Measurements from ENCODE around the gene SNHG17.

Gene SNHG17

DNA sequence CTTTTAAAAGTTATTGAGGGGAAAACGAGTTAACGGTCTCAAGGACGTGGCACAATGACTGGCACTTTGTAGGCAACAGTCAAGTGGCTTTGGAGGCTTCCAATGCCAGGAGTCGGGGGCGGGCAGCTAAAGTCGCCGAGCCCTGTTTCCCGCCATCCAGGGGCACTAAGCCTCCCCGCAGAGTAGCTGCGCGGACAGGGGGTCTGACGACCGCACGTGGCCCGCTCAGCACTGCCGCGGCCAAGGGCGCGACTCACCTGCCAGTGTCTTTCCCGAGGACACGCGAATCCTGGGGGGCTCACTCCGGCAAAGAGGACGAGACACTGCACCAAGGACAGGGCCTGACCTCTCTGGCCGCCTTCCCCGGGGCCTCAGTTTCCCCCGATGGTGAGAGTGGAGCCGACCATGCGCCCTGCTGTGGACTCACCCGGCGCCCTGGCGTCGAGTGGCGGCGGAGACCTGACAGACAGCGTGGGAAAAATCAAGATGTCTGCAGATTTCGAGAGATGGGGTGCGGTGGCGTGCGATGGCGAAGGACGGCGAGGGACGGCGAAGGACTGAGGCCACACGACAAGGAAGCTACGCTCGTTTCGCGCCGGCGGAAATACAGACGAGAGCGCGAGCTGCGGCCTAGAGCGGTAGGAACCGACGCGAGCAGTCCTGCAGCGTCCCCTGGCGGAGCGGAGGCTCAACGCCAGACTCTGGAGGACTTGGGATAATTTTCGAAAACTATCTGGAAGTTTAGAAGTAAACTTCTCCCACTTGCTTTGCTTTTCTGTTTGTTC, at the start of gene SNHG17:
Gene SNHG17 (minus strand): TSS at position 559 of the 785 bp plus-strand sequence.
- 0 out of 2 replicates have a peak, but pooled peaks have one; percentile 18 for TF ChIP-seq GATA2 (IDR thresholded peaks at IDR 0.05; ENCODE audit: low read depth, low read length)
- TF ChIP-seq GATA3 (IDR thresholded peaks at IDR 0.05; ENCODE audit: low read depth, low read length) = no peak

DNA sequence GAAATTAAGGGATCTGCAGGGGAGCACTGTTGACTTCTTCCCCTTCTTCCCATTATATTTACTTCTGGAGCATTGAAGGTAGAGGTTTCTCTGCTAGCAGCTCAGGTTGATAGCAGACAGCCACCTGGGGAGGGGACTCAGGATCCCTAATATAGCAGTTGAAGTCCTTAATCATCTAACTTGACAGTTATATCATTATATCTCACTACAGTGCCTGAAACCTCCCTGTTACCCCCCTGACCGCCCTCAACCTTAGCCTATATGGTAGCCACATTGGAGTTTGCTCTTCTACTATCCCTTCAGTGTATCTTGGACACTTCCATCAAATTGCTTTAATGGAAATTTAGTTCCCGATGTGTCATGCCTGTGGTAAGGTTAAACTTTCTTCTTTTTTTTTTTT, 44.5 kb upstream of the SNHG17 start:
- TF ChIP-seq GATA3 (IDR thresholded peaks at IDR 0.05; ENCODE audit: low read depth, low read length) (no peak), GATA2 (IDR thresholded peaks at IDR 0.05; ENCODE audit: low read depth, low read length) (no peak)

DNA sequence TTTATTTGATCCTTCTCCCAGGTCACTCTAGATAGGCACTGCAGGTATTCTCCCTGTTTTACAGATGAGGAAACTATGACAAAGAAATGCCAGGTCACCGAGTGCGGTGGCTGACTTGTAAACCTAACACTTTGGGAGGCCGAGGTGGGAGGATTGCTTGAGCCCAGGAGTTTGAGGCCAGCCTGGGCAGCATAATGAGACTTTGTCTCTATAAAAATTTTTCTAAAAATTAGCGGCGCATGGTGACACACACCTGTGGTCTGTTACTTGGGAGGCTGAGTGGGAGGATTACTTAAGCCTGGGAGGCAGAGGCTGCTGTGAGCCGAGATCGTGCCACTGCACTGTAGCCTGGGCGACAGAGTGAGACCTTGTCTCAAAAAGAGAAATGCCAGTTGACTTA, 42.6 kb upstream of the SNHG17 start:
- TF ChIP-seq GATA3 (IDR thresholded peaks at IDR 0.05; ENCODE audit: low read depth, low read length) = no peak
- no peak for TF ChIP-seq GATA2 (IDR thresholded peaks at IDR 0.05; ENCODE audit: low read depth, low read length)

DNA sequence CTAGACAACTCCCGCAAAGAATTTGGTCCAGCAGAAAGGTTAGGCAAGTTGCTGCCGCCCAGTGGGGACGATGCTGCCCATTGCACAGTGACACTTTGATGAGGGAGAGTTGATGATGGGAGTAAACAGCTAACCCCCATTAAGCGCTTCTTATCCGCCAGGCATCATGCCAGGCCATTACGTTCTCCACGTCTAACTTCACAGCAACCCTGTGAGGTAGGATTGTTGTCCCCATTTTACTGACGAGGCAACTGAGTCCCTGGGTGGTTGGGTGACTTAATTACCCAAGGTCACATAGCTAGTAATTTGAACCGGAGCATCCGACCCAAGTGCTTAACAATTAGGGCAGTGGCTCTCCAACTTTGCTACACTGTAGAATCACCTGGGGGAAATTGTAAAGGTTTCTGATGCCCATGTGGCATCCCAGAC, 38.3 kb upstream of the SNHG17 start:
- no peak for TF ChIP-seq GATA3 (IDR thresholded peaks at IDR 0.05; ENCODE audit: low read depth, low read length)
- TF ChIP-seq GATA2 (IDR thresholded peaks at IDR 0.05; ENCODE audit: low read depth, low read length) = no peak

DNA sequence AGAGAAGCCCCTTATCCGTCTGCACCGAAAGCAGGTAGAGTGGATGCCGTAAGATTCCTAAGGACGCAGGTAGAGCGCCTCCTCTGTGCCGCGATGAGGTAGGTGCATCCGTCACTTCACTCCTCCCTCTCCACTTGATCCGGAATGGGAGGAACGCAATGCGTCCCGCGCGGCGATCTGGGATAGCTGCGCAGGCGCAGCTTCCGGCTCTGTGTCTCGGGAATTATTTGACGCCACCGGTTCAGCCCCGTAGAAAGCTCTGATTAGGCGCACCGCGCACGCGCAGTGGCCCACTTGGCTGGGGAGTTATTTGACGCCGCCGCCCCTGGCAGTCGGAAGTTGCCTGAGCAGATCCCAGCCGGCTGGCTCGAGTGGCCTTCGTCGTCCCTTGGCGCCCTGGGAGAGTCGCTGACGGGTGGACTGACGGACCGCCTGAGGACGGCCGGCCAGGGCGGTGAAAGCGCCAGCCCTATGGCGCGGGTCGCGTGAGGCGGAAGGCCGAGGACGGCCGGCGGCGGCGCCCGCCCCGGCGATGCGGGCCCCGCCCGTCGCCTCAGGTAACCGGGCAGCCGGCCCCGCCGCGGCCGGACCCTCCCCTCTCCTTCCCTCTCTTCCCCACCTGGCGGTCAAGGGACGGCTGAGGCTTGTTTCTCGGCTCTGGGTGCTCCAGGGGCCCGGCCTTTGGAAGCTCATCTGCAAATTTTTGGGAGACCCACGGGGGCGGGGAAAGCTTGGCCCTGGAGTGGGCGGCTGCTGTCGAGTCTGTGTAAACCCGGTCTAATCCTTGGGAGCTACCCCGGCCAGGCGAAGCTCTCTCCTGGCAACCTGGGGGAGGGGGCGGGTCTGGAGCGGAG, 37.6 kb upstream of the SNHG17 start, which contains the start of gene RALGAPB:
Gene RALGAPB (plus strand): TSS at position 331 of the 854 bp plus-strand sequence. CDS start 15,590 bp downstream, outside the sequence.
- TF ChIP-seq GATA3 (IDR thresholded peaks at IDR 0.05; ENCODE audit: low read depth, low read length) (no peak), GATA2 (IDR thresholded peaks at IDR 0.05; ENCODE audit: low read depth, low read length) (no peak; the same call in 1 of the 2 replicates)

DNA sequence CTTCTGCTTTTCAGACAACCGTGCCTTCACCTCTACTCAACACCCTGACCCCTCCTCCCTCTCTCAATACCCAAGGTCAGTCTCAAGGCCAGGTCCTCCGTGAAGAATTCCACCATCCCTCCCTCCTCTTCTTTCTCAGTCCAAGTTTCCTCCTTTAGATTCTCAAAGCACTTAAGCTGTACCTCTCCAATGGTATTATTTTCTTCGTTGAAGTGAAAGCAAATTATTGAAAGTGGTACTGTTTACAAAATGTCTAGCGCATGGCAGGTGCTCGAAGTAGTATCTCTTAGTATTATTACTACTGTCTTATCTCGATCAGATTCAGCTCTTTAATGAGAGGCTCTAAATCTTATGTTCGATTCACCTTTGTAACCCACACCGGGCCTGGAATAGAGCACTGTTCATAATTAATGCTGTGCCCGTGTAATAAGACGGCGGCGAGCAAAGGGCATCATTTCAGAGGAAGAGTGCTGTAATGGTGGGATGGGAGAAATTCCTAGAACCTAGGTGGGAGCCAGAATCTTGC, 36.9 kb upstream of the SNHG17 start:
- TF ChIP-seq GATA2 (IDR thresholded peaks at IDR 0.05; ENCODE audit: low read depth, low read length) = no peak
- TF ChIP-seq GATA3 (IDR thresholded peaks at IDR 0.05; ENCODE audit: low read depth, low read length) = no peak

DNA sequence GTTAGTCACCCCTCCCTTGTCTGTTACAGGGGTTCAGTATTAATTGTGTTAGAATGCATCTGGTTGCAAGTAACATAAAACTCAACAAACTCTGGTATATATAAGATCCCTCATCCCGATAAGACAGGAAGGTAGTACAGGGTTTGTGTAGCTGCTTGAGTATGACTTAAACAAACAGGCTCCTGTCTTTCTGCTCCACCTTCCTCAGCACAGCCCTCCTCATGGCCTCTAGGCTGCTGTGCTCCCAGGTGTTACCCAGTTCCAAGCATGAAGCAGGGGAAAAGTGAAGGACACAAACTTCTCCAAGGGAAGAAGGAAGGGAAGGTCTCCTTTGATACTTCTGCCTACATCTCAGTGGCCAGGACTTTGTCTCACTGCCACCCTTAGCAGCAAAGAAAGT, 36.1 kb upstream of the SNHG17 start:
- no peak for TF ChIP-seq GATA3 (IDR thresholded peaks at IDR 0.05; ENCODE audit: low read depth, low read length)
- no peak for TF ChIP-seq GATA2 (IDR thresholded peaks at IDR 0.05; ENCODE audit: low read depth, low read length)

DNA sequence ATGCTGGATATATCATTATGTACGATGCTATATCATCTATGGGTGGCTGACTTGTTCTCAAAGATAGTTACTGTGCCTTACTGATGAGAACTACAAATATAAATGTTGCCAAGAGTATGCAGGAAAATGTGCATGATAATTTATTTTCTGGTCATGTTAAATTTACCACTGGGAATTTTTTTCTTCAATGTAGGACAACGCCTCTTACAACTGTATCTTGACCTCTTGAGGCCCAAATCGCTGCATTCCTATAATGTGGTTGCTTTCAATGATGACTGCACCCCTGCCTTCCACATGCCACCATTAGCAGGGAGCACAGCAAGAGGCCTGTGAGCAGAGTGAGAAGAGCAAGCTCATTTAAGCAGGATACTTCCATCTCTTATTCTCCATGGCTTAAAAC, 31.9 kb upstream of the SNHG17 start:
- no peak for TF ChIP-seq GATA3 (IDR thresholded peaks at IDR 0.05; ENCODE audit: low read depth, low read length)
- no peak for TF ChIP-seq GATA2 (IDR thresholded peaks at IDR 0.05; ENCODE audit: low read depth, low read length)

DNA sequence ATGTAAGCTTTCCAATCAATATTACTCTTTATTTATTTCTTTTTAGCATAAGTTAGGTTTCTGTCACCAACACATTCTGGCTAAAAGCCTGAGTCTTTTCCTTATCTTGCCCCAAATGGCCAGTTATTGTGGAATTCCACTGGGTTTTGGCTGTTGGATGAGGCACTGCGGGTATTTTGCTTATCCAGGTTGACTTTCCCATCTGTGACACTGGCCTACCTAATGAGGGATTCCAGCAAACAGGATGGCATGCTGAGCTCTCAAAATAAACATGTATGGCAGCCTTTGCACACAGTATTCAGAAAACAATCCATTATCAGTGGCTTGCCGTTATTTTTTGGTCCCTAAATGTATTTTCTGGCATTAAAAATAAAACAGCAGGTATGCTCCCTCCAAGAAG, 31.0 kb upstream of the SNHG17 start:
- TF ChIP-seq GATA2 (IDR thresholded peaks at IDR 0.05; ENCODE audit: low read depth, low read length) = no peak
- no peak for TF ChIP-seq GATA3 (IDR thresholded peaks at IDR 0.05; ENCODE audit: low read depth, low read length)

DNA sequence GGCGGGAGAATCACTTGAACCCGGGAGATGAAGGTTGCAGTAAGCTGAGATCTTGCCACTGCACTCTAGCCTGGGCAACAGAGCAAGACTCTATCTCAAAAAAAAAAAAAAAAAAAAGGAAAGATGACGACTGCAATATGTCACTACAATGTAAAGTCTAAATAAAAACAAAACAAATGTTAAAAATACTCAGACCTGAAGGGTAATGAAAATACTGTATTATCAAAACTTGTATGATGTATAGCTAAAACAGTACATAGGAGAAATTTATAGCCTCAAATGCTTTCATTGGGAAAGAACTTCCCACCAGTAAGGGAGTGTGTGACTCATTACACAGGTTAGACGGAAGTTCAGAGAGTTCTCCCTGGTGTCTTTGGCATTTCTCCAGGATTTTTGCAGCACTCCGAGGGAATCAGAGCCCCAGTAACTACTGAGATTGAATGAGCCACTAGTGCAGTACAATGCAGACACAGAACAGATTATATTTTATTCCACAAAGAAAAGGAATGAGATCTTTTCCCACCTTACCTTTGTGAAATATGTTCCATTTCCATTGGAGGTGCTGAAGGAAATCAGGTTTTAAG, 25.0 kb upstream of the SNHG17 start:
- TF ChIP-seq GATA3 (IDR thresholded peaks at IDR 0.05; ENCODE audit: low read depth, low read length) = no peak
- no peak for TF ChIP-seq GATA2 (IDR thresholded peaks at IDR 0.05; ENCODE audit: low read depth, low read length)

DNA sequence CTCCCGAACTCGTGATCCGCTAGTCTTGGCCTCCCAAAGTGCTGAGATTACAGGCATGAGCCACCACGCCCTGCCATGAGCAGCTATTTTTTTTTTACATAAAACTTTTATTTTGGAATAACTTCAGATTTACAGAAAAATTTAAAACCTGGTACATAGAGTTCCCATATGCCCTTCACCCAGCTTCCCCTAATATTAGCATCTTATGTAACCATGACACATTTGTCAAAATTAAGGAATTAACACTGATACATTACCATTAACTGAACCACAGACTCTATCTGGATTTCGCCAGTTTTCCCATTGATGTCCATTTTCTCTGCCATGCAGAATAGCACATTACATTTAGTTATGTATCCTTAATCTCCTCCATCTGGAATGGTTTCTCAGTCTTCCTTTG, 23.2 kb upstream of the SNHG17 start:
- TF ChIP-seq GATA2 (IDR thresholded peaks at IDR 0.05; ENCODE audit: low read depth, low read length) (no peak), GATA3 (IDR thresholded peaks at IDR 0.05; ENCODE audit: low read depth, low read length) (no peak)

DNA sequence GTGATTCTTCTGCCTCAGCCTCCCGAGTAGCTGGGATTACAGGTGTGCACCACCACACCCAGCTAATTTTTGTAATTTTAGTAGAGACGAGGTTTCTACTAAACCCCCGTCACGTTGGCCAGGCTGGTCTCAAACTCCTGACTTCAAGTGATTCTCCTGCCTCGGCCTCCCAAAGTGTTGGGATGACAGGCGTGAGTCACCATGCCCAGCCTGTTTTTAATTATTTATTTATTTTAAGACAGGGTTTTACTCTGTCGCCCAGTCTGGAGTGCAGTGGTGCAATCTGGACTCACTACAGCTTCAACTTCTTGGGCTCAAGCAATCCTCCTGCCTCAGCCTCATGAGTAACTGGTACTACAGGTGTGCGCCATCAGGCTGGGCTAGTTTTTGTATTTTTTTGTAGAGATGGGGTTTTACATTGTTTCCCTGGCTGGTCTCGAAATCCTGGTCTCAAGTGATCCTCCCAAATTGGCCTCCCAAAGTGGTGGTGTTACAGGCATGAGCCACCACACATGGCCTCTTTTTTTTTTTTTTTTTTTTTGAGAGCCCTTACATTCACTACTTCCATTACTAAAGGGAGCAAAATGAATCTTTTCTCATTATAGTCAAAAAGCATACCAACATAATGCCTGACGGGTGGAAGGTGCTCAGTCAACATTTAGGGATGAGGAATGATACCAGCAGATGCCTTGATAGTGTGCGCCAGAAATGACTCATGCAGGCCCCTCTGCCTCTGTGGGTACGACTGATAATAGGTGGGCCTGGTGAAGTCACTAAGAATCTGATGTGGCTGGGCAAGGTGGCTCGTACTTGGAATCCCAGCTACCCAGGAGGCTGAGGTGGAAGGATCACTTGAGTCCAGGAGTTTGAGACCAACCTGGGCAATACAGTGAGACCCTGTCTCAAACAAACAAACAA, 19.7 kb upstream of the SNHG17 start:
- TF ChIP-seq GATA3 (IDR thresholded peaks at IDR 0.05; ENCODE audit: low read depth, low read length) (no peak), GATA2 (IDR thresholded peaks at IDR 0.05; ENCODE audit: low read depth, low read length) (no peak)

DNA sequence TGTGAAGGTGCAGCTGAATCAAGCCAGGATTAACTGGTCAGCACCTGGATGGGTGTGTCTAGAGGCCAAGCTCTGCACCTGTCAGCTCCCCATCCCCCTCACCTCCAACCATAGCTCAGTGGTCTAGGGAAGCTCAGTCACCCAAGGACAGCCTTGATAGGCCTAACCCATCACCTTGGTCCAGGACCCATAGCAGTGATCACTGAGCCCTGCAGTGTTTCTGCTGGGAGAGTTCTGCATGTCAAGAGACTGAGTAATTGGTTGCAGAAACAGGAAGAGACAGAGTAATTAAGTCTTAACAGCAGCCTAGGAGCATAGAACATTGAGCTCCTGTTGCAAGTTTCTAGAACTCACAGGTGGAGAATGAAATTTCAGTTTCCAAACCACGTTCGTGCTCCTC, 18.8 kb upstream of the SNHG17 start:
- TF ChIP-seq GATA3 (IDR thresholded peaks at IDR 0.05; ENCODE audit: low read depth, low read length) = no peak
- TF ChIP-seq GATA2 (IDR thresholded peaks at IDR 0.05; ENCODE audit: low read depth, low read length) = no peak
